ENCODE data around the gene TAF1B.

DNA sequence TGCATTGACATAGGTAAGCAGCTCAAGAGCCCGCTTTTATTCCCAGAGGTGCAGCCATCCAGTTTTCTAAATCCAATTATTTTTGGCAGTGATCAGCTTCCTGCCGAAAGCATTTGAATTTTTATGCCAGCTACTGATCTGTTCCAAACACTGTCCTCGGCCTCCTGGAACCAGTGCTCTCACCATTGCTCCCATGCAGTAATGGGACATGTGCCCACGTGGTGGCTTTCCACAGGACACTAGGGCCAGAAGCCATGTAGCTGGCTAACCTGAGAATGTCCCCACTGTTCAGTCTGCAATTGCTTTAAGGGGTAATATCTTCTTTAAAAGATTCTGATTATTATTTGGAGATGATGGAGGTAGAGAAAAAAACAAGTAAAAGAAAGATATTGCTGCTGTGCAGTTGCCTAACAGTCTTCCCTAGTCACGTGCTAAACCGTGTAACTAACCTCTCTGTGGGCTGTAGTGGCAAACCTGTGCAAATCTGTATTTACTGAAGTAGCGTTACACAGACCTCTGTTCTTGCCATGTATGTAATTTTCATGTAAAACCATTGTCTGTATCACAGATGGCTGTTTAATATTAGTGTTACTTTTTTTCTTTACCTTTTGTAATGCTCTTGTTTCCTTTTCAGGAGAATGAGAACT lies 121.2 kb downstream of the TAF1B start:
- TF ChIP-seq, protein P1, sequence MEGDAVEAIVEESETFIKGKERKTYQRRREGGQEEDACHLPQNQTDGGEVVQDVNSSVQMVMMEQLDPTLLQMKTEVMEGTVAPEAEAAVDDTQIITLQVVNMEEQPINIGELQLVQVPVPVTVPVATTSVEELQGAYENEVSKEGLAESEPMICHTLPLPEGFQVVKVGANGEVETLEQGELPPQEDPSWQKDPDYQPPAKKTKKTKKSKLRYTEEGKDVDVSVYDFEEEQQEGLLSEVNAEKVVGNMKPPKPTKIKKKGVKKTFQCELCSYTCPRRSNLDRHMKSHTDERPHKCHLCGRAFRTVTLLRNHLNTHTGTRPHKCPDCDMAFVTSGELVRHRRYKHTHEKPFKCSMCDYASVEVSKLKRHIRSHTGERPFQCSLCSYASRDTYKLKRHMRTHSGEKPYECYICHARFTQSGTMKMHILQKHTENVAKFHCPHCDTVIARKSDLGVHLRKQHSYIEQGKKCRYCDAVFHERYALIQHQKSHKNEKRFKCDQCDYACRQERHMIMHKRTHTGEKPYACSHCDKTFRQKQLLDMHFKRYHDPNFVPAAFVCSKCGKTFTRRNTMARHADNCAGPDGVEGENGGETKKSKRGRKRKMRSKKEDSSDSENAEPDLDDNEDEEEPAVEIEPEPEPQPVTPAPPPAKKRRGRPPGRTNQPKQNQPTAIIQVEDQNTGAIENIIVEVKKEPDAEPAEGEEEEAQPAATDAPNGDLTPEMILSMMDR (conservative IDR thresholded peaks at IDR 0.05 in 1 of 2, IDR thresholded peaks at IDR 0.05 in 1 of 2; ENCODE audit: low read depth in 1 of 2, low read length in 2 of 2): no peak
- no peak for TF ChIP-seq EZH2 (IDR thresholded peaks at IDR 0.05; ENCODE audit: low read length, missing control alignments)
